NCI-H226 (cell line): ENCODE data around the gene MGAT5.

Experiments
- DNase-seq: peaks from one replicate; pipeline ENCODE4 v3.0.0-alpha.2; 2015

The MGAT5 gene

DNA sequence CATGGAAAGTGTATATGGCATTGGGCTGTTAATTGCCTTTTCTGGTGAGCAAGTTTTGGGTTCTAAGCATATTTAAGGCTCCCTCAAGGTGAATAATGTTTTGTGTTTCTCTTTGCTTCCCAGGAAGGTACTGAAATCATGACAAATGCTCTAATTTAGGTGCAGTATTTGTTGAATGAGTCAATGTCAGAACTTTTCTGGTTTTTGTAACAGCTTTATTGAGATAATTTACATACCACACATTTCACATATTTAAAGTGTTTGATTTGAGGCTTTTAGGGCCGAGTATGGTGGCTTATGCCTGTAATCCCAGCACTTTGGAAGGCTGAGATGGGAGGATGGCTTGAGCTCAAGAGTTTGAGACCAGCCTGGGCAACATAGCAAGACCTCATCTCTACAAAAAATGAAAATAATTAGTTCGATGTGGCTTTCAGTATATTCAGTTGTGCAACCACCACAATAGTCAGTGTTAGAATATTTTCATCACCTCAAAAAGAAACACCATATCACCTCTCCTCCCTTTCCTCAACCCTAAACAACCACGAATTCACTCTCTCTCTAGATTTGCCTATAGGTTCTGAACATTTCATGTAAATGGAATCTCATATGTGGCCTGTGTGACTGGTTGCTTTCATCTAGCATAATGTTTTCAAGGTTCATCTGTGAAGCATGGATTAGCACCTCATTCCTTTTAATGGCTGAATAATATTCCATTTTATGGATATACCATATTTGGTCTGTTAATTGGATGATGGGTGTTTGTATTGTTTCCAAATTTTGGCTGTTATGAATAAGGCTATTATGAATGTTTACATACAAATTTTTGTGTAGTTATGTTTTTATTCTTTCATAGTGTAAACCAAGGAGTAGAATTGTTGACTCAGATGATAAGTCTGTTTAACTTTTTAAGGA, 54.9 kb downstream of the MGAT5 start:
- DNase-seq: no peak

DNA sequence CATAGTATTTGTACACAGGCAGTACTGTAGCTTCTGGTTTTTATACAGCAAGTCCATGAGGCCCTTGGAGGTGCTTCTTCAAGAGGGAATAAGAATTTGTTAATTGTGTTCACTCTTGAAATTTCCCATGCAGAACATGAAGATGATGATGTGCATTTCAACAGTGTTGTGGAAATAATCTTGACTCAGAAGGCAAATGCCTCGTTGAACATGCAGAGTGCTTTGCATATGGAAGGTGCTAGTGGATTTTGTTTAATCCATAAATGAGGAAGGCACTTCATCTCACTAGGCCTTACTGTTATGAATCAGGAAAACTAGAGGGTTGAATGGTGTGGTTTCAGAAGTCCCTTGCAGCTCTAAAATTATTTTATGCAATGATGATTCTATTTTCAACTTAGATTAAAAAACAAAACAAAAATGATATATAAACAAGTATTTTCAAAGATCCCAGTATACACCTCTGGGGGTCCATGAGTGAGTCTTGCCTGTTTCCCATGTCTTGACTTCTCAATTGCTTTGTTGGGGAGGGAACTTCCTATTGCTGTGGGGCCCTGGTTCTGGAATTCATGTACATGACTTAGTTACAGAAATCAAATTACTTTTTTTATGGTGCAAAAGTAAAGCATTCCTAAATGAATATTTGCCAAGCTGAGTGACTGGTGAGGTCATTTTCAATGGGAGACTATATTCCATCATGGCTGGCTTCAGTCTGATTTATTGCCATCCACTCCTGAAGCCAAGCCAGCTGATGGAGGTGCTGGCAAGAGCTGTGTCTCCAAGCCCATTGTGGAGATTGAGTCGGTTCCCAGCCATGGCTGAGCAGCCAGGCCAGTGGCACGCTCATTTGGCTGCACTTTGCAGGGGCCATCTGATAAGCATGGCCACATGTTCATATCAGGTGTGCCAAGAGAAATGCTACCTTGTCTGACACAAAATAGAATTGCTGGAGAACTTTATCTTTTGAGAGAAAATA, 56.5 kb downstream of the MGAT5 start:
- no peak for DNase-seq

DNA sequence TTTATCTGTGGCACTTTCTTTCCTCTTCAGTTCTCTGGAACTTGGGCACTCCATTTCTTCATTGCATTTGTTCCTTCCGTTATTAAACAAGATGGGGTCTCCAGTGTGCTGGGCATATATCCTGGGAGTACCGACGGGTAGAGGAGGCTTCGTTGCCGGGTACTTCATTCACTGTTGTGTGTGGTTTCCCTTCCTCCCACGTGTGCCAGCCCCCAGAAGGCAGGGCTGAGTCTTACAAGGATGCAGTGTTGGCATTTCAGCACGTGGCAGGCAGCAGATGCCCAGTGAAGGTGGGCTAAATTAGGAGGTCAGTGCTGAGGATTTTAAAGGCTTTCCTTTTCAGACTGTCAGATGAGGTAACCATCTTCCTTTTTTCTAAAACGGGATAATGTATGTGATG, 58.6 kb downstream of the MGAT5 start:
- DNase-seq: no peak

DNA sequence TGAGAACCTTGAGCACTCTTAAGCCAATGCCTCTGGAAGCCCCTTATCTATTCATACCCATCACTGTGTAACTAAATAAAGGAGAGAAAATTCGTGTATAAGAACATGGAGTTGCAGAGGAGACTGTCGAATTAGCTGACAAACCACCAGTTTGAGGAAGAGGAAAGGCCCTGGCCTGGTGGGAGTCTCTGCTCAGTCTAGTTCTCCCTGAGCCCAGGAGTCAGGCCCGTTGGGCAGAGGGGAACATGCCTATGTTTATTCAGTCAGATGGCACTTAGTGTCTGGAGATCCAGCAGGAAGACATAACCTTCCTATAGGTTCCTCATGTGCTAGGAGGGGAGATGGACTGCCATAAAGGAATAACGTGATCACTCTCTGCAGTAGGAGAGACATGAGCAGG, 60.3 kb downstream of the MGAT5 start:
- DNase-seq: no peak

DNA sequence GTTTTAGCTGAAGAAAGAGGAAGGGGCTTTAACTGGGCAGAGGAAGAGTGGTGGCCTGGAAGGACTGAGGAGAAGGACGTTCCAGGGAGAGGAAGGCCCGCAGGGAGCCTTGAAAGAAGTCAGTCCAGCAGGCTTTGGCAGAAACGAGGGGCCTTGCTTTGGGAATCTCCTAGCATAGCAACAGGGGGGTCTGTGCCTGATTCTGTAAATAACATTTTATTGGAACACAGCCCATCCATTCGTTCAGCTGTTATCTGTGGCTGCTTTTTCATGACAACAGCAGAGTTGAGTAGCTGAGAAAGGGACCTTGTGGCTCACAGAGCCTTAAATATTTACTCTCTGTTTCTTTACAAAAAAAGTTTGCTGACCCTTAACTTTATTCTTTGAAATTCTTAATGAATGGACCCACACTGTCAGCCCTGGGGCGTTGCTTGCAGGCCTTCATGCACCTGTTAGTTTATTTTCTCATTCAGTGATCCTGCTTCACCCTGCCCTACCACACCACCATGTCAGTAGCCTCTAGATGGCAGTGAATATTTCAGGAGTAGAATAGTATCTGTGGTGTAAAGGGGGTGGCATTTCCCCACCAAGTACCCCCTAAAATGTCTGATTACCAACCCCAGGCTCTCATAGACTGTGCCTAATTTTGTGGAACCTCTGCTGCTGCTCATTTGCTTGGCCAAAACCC, 61.0 kb downstream of the MGAT5 start:
- no peak for DNase-seq

DNA sequence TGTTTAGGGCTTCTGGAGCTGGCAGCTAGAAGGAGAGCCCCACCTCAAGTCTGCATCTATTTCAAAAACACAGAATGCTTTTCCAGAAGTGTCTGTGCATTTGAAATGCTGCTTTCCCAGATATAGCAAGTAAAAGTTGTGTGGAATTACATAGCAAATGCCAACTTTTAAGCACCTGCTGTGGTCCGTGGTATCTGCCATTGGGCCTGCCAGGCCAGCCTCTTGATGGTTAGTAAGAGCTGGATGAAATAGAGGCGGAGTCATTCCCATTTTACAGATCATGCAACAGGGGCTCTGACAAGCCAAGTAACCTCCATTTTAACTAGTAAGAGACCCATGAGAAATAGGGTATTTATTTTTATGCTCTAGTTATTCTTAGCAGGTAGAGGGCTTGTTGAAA, 61.6 kb downstream of the MGAT5 start:
- no peak for DNase-seq

DNA sequence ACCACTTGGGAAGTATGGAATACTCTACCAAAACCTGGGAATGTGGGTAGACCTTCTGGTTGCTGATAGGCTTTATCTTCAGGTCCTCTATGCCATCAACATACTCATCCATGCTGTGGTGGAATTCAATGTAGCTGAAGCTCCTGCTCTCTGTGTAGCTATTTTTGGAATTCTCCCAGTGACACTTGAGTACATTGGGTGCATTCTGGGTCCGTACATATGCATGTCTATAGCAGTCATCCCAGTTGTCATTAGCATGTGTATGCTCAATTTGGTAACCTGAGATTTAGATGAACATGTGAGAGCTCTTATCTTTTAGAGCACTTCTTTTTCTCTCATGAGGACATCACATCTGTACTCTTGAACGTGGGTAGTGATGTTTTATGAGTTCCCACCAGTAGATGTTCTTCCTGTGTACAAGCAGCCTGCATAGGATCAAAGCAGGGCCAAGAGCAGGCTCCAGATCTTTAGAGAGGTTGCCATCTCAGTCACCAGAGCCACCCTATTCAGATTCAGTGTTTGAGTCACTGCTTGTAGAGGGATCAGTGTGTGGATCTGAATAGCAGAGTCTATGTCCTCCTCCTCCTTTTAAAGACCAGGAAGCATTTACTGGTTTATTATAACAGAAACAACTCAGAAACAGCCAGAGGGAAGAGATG, 65.9 kb downstream of the MGAT5 start:
- no peak for DNase-seq

DNA sequence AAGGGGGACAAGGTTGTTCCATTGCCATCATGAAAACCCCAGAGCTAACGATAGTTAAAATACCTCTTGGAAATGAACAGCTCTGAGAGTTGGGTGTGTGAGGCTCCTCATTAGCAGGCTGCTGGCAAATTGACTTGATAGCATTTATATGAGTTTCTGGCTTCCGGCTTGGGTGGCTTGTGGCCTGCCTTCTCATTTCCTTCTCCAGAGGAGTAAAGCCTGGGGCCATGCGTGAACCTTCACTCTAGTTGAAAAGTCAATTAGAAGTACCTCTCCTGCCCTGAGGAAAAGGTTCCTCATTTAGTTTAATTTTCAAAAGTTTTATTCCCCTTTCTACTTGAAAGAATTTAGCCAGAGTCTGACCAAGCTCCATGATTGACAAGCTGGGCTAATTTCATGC, 67.1 kb downstream of the MGAT5 start:
- no peak for DNase-seq

DNA sequence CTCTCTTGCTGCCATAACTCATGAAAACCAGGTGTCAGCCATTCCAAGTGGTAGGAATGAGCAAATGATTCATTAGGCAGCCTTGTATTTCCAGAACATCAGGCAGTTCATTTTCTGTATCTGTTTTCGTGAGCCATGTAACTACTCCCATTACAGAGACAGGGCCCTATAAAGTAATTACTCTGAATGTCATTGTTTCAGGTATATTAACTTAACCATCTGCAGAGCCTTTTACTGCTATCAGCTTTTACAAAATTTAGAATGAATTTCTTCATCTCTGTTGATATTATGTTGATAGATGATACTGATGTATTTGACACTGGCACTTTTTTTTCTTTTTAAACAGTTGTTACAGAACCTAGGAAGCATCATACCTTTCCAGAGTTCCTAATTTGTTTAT, 69.9 kb downstream of the MGAT5 start:
- DNase-seq: no peak

DNA sequence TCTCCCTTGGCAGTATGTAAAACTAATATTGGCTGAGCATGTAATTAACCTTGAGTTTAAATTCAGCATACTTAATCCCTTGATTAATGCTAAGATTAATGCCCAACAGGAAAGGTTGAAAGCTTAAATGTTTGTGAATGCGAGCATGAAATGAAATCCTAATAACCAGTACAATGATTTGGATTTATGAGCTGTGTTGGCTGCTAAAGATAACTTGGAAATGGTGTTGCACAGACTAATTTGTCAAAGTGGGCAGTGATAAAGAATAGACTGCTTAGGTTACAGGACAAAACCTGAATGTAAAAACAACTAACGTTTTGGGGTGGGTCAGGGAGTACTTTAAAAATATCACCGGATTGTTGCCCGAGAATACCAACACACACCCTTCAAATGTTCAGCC, 70.6 kb downstream of the MGAT5 start:
- no peak for DNase-seq

DNA sequence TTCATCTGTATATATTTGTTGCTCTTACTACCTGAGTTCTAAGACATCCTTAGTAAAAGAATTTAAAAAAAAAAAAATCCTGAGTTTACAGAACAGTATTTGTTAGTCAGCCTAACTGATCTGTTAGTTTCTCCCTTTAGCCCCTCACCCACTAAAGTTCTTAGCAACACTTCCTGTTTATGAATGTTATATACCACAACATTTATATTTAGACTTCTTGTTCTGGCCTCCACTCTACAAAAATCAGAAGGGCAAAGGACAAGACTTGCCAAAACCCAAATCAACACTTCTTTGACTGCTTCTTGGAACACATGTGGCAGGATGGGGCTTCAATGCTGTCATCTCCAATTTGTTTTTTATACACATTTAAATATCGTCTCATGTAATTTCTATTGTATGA, 71.1 kb downstream of the MGAT5 start:
- no peak for DNase-seq

DNA sequence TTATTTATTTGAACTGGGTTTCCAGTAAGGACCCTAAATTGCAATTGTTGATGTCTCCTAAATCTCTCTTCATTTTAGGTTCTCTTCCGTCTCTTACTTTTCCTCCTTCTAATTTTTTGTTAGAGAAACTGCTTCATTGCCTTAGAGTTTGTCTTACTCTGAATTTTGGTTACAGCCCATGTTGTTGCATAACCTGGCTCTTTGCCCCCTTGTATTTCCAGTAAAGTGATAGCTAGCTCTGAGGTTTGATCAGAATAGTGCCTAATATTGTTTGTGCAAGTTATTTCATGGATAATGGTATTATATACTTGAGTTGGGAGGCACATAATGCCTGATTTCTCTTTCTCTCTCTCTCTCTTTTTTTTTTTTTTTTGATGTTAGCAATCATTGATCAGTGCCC, 71.8 kb downstream of the MGAT5 start:
- DNase-seq: no peak

DNA sequence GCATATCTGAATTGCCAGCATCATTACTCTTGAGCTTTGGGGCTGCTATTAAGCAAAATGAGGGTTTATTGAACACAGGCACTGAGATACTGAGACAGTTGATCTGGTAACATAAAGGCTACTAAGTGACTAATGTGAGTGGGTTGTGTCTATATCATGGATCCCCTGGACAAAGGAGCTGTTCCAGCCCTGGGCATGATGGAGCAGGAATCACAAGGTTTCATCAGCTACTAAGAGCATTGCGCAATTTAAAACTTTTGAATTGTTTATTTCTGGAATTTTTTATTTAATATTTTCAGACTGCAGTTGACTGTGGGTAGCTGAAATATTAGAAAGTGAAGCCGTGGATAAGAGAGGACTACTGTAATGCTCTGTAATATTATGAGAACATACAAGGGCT, 73.5 kb downstream of the MGAT5 start:
- peak; percentile 7 for DNase-seq

DNA sequence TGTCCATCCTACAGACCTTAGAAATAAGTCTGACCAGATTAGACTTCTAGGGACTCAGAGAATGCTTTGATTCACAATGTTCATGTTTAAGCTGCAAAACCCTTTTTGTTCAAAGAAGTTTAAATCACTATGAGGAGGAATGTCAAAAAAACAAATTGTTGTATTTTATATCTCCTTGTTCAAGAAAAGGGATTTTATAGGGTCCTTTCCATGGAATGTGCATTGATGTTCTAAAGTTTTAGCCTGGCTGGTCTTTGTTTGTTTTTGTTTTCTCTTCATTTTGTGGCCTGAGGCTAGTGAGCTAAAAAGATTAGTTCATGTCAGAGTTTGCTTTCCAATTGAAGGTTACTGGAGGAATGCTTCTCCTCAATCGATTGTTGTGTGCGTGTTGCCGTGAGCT, 77.2 kb downstream of the MGAT5 start:
- DNase-seq: no peak

DNA sequence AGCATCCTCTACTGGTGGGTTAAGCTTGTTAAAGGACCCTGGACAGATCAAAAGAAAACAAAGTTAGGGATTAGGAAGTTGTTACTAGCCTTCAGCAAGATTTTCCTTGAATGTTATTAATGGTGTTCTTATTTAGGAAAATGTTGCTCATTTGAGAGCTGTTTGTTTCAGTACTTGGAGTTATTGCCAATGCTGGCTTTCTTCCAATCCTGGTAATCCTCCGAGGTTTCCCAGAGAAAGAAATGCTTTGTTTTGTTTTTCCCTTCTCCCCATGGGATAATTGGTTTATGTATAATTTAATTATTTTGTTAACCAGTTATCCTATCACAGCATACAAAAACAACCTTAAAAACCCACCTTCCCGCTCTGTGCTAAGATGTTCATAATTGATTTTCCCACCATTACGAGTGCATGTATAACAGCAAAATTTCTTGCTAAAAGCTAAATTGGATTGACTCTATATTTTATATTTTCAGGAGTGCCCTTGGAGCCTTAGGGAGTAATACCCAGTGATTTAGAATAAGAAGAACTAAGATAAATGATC, 79.8 kb downstream of the MGAT5 start:
- no peak for DNase-seq

DNA sequence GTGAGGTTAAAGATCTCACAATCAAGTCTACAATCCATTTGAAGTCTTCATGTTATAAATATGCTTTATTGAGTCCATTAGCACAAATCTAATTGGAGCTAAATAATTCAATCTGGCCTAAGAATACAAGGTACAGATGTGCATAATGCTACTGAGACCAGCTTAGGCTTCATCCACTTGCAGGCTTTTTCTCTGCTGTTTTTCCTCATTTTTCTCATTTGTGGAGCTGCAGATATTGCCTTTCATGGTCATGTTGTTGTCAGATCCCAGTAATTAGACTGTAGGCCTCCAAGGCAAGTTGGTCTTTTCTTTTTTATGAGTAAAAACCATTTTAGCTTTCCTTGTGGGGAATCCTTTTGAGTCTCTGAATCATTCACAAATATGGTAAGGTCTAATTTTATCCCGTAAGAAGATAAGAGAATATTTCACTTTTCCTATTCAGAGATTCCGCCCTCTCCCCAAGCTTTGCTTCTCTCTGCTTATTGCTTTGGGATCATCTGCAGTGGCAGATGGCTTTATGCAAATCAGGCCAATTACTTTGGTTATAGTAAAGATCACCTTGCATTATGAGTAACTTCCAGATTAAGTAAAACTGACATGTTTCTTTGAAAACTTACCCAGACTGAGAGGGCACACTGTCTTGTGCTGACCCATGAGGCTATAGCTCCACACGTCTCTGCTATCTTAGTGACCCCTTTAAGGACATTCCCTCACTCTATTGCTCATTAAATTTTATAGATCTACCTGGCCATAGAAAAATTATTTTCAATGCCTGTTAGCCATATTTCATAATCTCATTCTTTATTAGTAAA, 80.9 kb downstream of the MGAT5 start:
- no peak for DNase-seq

DNA sequence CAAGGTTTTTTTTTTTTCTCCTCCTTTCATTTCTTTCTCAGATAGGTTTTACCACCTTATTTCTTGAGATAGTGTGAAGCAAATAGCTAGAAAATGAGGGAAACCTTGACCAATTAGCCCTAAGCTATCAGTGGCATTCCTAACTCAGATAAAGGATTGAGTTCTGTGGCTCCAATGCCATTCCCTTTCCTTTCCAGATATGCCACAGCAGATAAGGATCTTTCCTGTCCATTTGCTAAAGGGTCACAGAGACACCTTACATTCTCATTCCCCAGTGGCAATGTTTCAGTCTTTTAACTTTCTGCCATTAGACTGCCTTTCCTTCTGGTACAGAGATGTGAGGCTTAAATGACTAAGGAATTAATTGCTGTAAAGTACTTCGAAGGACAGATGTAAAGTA, 81.7 kb downstream of the MGAT5 start:
- DNase-seq: no peak

DNA sequence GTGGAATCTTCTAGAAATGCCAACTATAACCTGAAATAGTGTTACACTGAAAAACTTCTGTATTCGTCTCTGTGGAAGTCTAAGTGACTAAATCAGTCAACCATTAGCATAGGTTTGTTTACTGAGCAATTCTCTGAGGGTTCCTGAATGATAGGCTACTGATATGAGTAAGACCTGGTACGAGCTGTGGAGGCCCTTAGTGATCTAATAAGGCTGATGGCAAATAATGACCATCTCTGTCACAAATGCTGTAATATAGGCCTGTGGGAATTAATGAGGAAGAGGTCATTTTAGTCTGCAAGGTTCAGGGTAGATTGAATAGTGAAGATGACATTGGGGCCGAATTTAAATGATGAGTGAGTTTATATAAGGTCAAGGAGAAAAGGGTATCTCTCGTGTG, 82.5 kb downstream of the MGAT5 start:
- no peak for DNase-seq

DNA sequence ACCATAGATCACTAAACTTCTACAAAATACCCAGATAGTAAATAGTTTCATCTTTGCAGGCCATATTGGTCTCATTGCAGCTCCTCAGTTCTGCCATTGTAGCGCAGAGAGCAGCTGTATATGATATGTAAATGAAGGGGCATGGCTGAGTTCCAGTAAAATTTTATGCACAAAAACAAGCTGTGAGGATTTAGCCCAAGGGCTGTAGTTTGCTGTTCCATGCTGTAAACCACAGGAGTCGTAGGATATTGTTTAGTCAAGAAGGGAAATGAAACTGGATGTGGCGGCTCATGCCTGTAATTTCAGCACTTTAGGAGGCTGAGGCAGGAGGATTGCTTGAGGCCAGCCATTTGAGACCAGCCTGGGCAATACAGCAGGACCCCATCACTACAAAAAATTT, 83.0 kb downstream of the MGAT5 start:
- no peak for DNase-seq

DNA sequence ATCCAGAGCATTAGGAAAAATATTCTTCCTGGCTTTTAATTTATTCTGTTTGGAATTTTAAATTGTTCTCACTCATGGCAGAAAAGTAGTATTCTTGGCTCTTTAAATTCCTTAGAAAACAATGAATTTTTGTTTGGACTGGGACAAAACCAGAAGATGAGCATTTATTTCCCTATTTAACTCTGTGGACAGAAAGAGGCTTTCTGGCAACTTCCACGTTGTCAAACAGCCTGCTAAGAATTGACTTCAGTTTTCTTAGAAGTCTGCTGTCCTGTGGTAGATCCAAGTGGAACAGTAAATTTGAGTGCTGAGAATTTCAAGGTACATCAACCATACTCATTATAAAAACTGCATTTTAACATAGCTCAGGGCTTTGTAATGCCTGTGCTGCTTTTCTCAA, 83.8 kb downstream of the MGAT5 start:
- DNase-seq: no peak

DNA sequence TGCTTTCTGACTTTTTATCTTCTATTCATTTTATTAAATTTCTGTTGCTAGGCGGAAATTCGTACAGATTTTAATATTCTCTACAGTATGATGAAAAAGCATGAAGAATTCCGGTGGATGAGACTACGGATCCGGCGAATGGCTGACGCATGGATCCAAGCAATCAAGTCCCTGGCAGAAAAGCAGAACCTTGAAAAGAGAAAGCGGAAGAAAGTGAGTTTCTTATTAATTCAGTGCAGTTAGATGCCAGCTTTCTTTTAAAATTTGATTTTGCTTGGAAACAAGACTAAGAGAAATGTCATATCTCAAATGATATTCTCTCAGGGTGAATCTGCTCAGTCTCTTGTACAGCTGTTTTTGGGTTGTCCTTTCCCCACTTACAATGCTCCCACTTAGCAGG, 84.3 kb downstream of the MGAT5 start:
- DNase-seq: no peak

DNA sequence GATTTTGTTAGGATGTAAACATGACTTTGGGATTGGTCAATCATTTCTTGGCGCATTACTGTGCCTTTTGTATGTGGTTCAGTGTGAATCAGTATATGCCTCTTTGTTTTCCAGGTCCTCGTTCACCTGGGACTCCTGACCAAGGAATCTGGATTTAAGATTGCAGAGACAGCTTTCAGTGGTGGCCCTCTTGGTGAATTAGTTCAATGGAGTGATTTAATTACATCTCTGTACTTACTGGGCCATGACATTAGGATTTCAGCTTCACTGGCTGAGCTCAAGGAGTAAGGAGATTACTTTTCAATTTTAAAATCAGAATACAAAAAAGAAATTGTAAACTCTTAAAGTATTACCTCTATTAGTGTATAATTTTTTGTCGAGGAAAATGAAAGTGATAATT, 87.6 kb downstream of the MGAT5 start:
- DNase-seq: no peak
